Measurements from ENCODE around the gene SSR3.

Gene SSR3

DNA sequence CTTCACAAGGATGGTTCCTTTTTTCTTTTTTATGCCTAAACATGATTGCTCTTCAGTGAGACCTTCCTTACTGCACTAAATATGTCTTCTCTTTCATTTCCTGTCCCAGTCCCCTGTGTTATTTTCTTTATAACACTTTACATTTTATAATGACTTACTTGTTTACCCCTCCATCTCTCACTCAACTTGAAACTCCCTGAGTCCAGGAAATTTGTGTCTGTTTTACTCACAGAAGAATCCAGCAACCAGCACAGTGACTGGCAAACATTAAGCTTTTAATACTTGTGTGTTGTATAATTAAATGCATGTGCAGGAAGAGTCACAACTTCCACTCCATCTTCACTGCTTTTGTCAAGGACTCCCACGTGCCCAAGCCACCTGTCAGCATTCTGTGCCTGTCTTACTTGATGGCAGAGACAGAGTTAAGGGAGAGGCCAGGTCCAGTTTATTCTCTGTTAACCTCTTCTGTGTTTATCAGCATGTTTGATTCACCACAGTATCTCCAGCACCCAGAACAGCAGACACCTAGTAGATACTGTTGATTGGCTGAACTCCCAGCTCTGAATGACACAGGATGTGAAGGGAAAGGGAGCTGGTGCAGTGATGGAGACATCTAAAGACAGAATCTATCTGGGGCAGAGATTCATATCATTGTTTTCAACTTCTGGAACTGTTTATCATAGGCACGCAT is 42.8 kb downstream of the SSR3 start:
- TF ChIP-seq EZH2phosphoT487 (IDR thresholded peaks at IDR 0.05; ENCODE audit: low read length) (no peak), EZH2 (optimal IDR thresholded peaks at IDR 0.05; ENCODE audit: low read depth, low read length) (no peak)
- TF ChIP-seq, protein P1, sequence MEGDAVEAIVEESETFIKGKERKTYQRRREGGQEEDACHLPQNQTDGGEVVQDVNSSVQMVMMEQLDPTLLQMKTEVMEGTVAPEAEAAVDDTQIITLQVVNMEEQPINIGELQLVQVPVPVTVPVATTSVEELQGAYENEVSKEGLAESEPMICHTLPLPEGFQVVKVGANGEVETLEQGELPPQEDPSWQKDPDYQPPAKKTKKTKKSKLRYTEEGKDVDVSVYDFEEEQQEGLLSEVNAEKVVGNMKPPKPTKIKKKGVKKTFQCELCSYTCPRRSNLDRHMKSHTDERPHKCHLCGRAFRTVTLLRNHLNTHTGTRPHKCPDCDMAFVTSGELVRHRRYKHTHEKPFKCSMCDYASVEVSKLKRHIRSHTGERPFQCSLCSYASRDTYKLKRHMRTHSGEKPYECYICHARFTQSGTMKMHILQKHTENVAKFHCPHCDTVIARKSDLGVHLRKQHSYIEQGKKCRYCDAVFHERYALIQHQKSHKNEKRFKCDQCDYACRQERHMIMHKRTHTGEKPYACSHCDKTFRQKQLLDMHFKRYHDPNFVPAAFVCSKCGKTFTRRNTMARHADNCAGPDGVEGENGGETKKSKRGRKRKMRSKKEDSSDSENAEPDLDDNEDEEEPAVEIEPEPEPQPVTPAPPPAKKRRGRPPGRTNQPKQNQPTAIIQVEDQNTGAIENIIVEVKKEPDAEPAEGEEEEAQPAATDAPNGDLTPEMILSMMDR (IDR thresholded peaks at IDR 0.05; ENCODE audit: low read length) = no peak
- Histone ChIP-seq H3K27ac (ENCODE audit: low read length) (no peak overlapping the region), H3K9me3 (replicated peaks; ENCODE audit: insufficient read depth, low read length) (no peaks in the 10 kb centered on the region), H3F3A (ENCODE audit: insufficient read depth, low read length) (no peaks in the 10 kb centered on the region), H3K4me1 (ENCODE audit: low read length) (0 out of 2 replicates have a peak, but pooled peaks cover 4% of the 10 kb centered on the region), H3K79me2 (ENCODE audit: low read length) (no peaks in the 10 kb centered on the region), H3K36me3 (replicated peaks; ENCODE audit: insufficient read depth, low read length) (no peaks in the 10 kb centered on the region), H3K9me2 (replicated peaks; ENCODE audit: insufficient read depth, low read length) (no peaks in the 10 kb centered on the region), H3K4me2 (ENCODE audit: low read depth, low read length) (no peak overlapping the region), H3K27me3 (replicated peaks; ENCODE audit: insufficient read depth, low read length) (no peaks in the 10 kb centered on the region), H3K9ac (ENCODE audit: low read length) (no peak overlapping the region), H2AFZ (ENCODE audit: low read length) (no peak overlapping the region), H3K4me3 (ENCODE audit: low read length) (no peak overlapping the region), H4K20me1 (ENCODE audit: insufficient read depth, low read length) (no peaks in the 10 kb centered on the region)
- no peak for DNase-seq

DNA sequence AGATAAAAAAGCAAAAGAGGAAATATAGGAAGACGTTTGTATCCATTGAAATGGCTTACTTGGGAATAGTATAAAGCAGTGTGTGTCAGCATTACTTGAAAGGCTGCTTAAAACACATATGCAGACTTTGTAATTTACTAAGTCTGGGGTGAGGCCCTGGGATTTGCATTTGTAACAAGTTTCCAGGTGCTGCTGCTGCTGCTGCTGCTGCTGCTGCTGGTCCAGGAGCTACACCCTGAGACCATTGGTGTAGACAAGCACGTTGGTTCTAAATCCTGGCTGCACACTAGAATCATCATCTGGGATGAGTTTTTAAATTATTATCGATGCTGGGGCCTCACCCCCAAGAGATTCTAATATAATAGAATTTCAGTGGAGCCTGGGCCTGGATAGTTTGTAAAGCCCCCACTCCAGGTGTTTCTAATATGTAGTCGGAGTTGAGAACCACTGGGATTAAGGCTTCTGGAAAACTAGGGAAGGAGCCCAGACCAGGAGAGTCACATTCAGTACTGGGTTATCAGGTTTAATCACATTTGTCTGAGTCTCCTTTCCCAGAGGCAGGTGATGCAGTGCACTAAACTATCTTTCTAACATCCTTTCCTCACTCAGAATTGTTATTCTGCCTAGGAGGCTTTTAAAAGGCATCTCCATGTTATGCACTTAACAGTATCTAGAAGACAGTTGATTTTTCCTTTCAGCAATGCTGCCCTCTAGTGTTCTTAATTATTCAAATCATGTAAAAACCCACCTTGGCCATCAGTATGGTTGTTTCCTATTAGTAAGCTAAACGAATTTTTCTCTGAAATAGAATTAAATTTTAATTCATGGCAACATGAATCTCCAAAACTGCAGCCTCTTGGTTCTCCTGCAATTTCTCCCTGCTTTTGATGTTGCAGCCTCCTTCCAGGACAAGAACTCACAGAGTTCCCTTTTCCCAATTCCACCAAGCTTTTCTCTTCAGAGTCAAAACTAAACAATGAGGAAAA is 45.4 kb downstream of the SSR3 start:
- Histone ChIP-seq H3K9me2 (replicated peaks; ENCODE audit: insufficient read depth, low read length) (no peaks in the 10 kb centered on the region), H4K20me1 (ENCODE audit: insufficient read depth, low read length) (no peaks in the 10 kb centered on the region), H3K4me1 (ENCODE audit: low read length) (0 out of 2 replicates have a peak, but pooled peaks cover 4% of the 10 kb centered on the region), H3K27me3 (replicated peaks; ENCODE audit: insufficient read depth, low read length) (no peaks in the 10 kb centered on the region), H3K9ac (ENCODE audit: low read length) (no peak overlapping the region), H3K4me3 (ENCODE audit: low read length) (no peak overlapping the region), H3K4me2 (ENCODE audit: low read depth, low read length) (no peak overlapping the region), H3K27ac (ENCODE audit: low read length) (no peak overlapping the region), H3F3A (ENCODE audit: insufficient read depth, low read length) (no peaks in the 10 kb centered on the region), H3K9me3 (replicated peaks; ENCODE audit: insufficient read depth, low read length) (no peaks in the 10 kb centered on the region), H3K36me3 (replicated peaks; ENCODE audit: insufficient read depth, low read length) (no peaks in the 10 kb centered on the region), H3K79me2 (ENCODE audit: low read length) (no peaks in the 10 kb centered on the region), H2AFZ (ENCODE audit: low read length) (no peak overlapping the region)
- peak; percentile 84 for DNase-seq
- no peak for TF ChIP-seq EZH2 (optimal IDR thresholded peaks at IDR 0.05; ENCODE audit: low read depth, low read length)
- TF ChIP-seq, protein P1 (IDR thresholded peaks at IDR 0.05; ENCODE audit: low read length) = peak; percentile 79

- Histone ChIP-seq H3K9me2 (replicated peaks; ENCODE audit: insufficient read depth, low read length) (no peaks in the 10 kb centered on the region), H3K9me3 (replicated peaks; ENCODE audit: insufficient read depth, low read length) (no peaks in the 10 kb centered on the region), H3K79me2 (ENCODE audit: low read length) (no peaks in the 10 kb centered on the region), H3K27ac (ENCODE audit: low read length) (no peak overlapping the region), H3K36me3 (replicated peaks; ENCODE audit: insufficient read depth, low read length) (no peaks in the 10 kb centered on the region), H3K9ac (ENCODE audit: low read length) (no peak overlapping the region), H3K4me1 (ENCODE audit: low read length) (0 out of 2 replicates have a peak, but pooled peaks cover 3% of the 10 kb centered on the region), H3K4me3 (ENCODE audit: low read length) (no peak overlapping the region), H3F3A (ENCODE audit: insufficient read depth, low read length) (no peaks in the 10 kb centered on the region), H2AFZ (ENCODE audit: low read length) (no peak overlapping the region), H3K4me2 (ENCODE audit: low read depth, low read length) (no peak overlapping the region), H3K27me3 (replicated peaks; ENCODE audit: insufficient read depth, low read length) (no peaks in the 10 kb centered on the region), H4K20me1 (ENCODE audit: insufficient read depth, low read length) (no peaks in the 10 kb centered on the region)
- no peak for DNase-seq
- TF ChIP-seq EZH2phosphoT487 (IDR thresholded peaks at IDR 0.05; ENCODE audit: low read length) = no peak
- TF ChIP-seq EZH2 (optimal IDR thresholded peaks at IDR 0.05; ENCODE audit: low read depth, low read length) = no peak
- TF ChIP-seq, protein P1 (IDR thresholded peaks at IDR 0.05; ENCODE audit: low read length) = no peak
Observed at GRCh38 chr3:156507285-156507684, 47.6 kb downstream of the SSR3 start.
